ENCODE data around the gene CDHR5. TPM values are rescaled to one million over a fixed set of nuclear protein-coding genes. Genes with fewer than 3 reads are reported as not detected.
"Not testable (repeated sequence)": the region's sequence is repeated elsewhere in the genome, so short reads cannot be mapped to it uniquely, and the experiment has no call there.

The CDHR5 gene
- polyA plus RNA-seq, 3 donors from 2014 or later: not detected

- H3K36me3 Mint-ChIP-seq: peaks cover 0 to 2% (median 0%) of the 10 kb centered on the region in 3 donors
- H3K4me3 Mint-ChIP-seq: peak within 1 kb of the TSS; percentile 91 to 99 (median 93)
- H3K27ac Mint-ChIP-seq: peak within 1 kb of the TSS; percentile 94 to 99 (median 96)
- H3K4me1 Mint-ChIP-seq: peaks cover 42 to 43% of the 10 kb centered on the region in 2 donors
- H3K27me3 Mint-ChIP-seq (ENCODE audit: low read depth in 3 of 3): peaks cover 11 to 28% (median 11%) of the 10 kb centered on the region in 3 donors
- peak; percentile 95 to 98 (median 98) for DNase-seq
- no peaks in the 10 kb centered on the region for H3K9me3 Mint-ChIP-seq
These were observed 48.6 kb downstream of the CDHR5 start, which contains the start of gene PHRF1 for GRCh38 chr11:575996-576768. Gene PHRF1 (plus strand): TSS chr11:576470. CDS start chr11:581513, 5,043 bp downstream.

- Mint-ChIP-seq H3K9me3 (no peaks in the 10 kb centered on the region), H3K4me3 (peak overlapping the region; percentile 78 to 90 (median 85)), H3K4me1 (peaks cover 37 to 39% of the 10 kb centered on the region in 2 donors), H3K36me3 (no peaks in the 10 kb centered on the region), H3K27ac (peak overlapping the region in 5 of 6 donors; percentile 55 to 96 (median 89)), H3K27me3 (ENCODE audit: low read depth in 3 of 3) (peaks cover 11 to 26% (median 11%) of the 10 kb centered on the region in 3 donors)
- no peak for DNase-seq
These were observed 49.3 kb downstream of the CDHR5 start for GRCh38 chr11:575313-575995.

- peak overlapping the region; percentile 78 to 90 (median 85) for H3K4me3 Mint-ChIP-seq
- peaks cover 31 to 34% of the 10 kb centered on the region in 2 donors for H3K4me1 Mint-ChIP-seq
- H3K27ac Mint-ChIP-seq: peak overlapping the region in 4 of 6 donors; percentile 55 to 90 (median 86)
- H3K27me3 Mint-ChIP-seq (ENCODE audit: low read depth in 3 of 3): peaks cover 11 to 26% (median 11%) of the 10 kb centered on the region in 3 donors
- no peaks in the 10 kb centered on the region for H3K9me3 Mint-ChIP-seq
- no peaks in the 10 kb centered on the region for H3K36me3 Mint-ChIP-seq
- DNase-seq: no peak
These were observed 50.0 kb downstream of the CDHR5 start for GRCh38 chr11:574632-575312.

- not testable (repeated sequence) for H3K9me3 Mint-ChIP-seq, H3K36me3 Mint-ChIP-seq, H3K27ac Mint-ChIP-seq, DNase-seq
- Mint-ChIP-seq H3K4me3 (peak overlapping the region in 3 of 5 donors; percentile 34 to 90 (median 78)), H3K27me3 (ENCODE audit: low read depth in 3 of 3) (peaks cover 11 to 26% (median 11%) of the 10 kb centered on the region in 3 donors), H3K4me1 (peaks cover 24 to 28% of the 10 kb centered on the region in 2 donors)
These were observed 50.7 kb downstream of the CDHR5 start for GRCh38 chr11:574031-574570.

GRCh38 chr11:573146-573759, 51.5 kb downstream of the CDHR5 start:
- peaks cover 11 to 22% (median 11%) of the 10 kb centered on the region in 3 donors for H3K27me3 Mint-ChIP-seq (ENCODE audit: low read depth in 3 of 3)
- H3K4me3 Mint-ChIP-seq: no peak overlapping the region
- no peaks in the 10 kb centered on the region for H3K36me3 Mint-ChIP-seq
- H3K9me3 Mint-ChIP-seq: no peaks in the 10 kb centered on the region
- peaks cover 19 to 20% of the 10 kb centered on the region in 2 donors for H3K4me1 Mint-ChIP-seq
- no peak for DNase-seq
- H3K27ac Mint-ChIP-seq: no peak overlapping the region

- H3K9me3 Mint-ChIP-seq: no peaks in the 10 kb centered on the region
- no peak overlapping the region for H3K27ac Mint-ChIP-seq
- no peak for DNase-seq
- peaks cover 9 to 15% (median 11%) of the 10 kb centered on the region in 3 donors for H3K27me3 Mint-ChIP-seq (ENCODE audit: low read depth in 3 of 3)
- H3K4me3 Mint-ChIP-seq: no peak overlapping the region
- no peaks in the 10 kb centered on the region for H3K36me3 Mint-ChIP-seq
- peaks cover 6 to 9% of the 10 kb centered on the region in 2 donors for H3K4me1 Mint-ChIP-seq
These were observed 53.0 kb downstream of the CDHR5 start for GRCh38 chr11:571802-572185.

GRCh38 chr11:569158-569885, 55.4 kb downstream of the CDHR5 start:
- DNase-seq: no peak
- Mint-ChIP-seq H3K9me3 (no peaks in the 10 kb centered on the region), H3K27ac (peak overlapping the region in 2 of 6 donors; percentile 40 to 72), H3K36me3 (no peaks in the 10 kb centered on the region), H3K4me3 (peak overlapping the region; percentile 74 to 79 (median 78)), H3K4me1 (peaks cover 0 to 5% of the 10 kb centered on the region in 2 donors), H3K27me3 (ENCODE audit: low read depth in 3 of 3) (peaks cover 0 to 5% (median 3%) of the 10 kb centered on the region in 3 donors)

GRCh38 chr11:568306-569157, 56.2 kb downstream of the CDHR5 start:
- H3K27me3 Mint-ChIP-seq (ENCODE audit: low read depth in 3 of 3): peaks cover 0 to 5% (median 3%) of the 10 kb centered on the region in 3 donors
- no peak overlapping the region for H3K27ac Mint-ChIP-seq
- peaks cover 0 to 5% of the 10 kb centered on the region in 2 donors for H3K4me1 Mint-ChIP-seq
- peak overlapping the region; percentile 73 to 79 (median 78) for H3K4me3 Mint-ChIP-seq
- peak; percentile 97 to 98 (median 98) for DNase-seq
- no peaks in the 10 kb centered on the region for H3K9me3 Mint-ChIP-seq
- no peaks in the 10 kb centered on the region for H3K36me3 Mint-ChIP-seq

- H3K27me3 Mint-ChIP-seq (ENCODE audit: low read depth in 3 of 3): peaks cover 0 to 3% (median 0%) of the 10 kb centered on the region in 3 donors
- H3K27ac Mint-ChIP-seq: peak overlapping the region in 5 of 6 donors; percentile 17 to 81 (median 58)
- DNase-seq: no peak
- H3K4me3 Mint-ChIP-seq: peak overlapping the region; percentile 30 to 80 (median 68)
- H3K9me3 Mint-ChIP-seq: no peaks in the 10 kb centered on the region
- no peaks in the 10 kb centered on the region for H3K36me3 Mint-ChIP-seq
- peaks cover 0 to 5% of the 10 kb centered on the region in 2 donors for H3K4me1 Mint-ChIP-seq
These were observed 57.0 kb downstream of the CDHR5 start for GRCh38 chr11:567629-568292.

- Mint-ChIP-seq H3K36me3 (no peaks in the 10 kb centered on the region), H3K27ac (peak overlapping the region; percentile 10 to 81 (median 52)), H3K27me3 (ENCODE audit: low read depth in 3 of 3) (no peaks in the 10 kb centered on the region), H3K4me3 (peak overlapping the region; percentile 30 to 80 (median 68)), H3K4me1 (peaks cover 0 to 5% of the 10 kb centered on the region in 2 donors), H3K9me3 (no peaks in the 10 kb centered on the region)
- DNase-seq: no peak
These were observed 57.6 kb downstream of the CDHR5 start for GRCh38 chr11:567011-567628.
